GM19438 (cell line): ENCODE data around the gene MMS22L.
"Not testable (repeated sequence)": the region's sequence is repeated elsewhere in the genome, so short reads cannot be mapped to it uniquely, and the experiment has no call there.

Source experiments
- ATAC-seq: cut with Tn5 transposase; IDR thresholded peaks from one replicate; pipeline ENCODE4 v1.9.1; 2021; ENCODE audit warnings: low read depth; ENCODE audit not compliant: unreplicated experiment

The MMS22L gene

GRCh38 chr6:97231911-97232310 lies 51.1 kb downstream of the MMS22L start:
- ATAC-seq: no peak

GRCh38 chr6:97222903-97223302 lies 60.1 kb downstream of the MMS22L start:
- ATAC-seq: no peak

GRCh38 chr6:97218912-97219311 lies 64.1 kb downstream of the MMS22L start:
- no peak for ATAC-seq

- ATAC-seq: no peak
Observed at GRCh38 chr6:97215157-97215769, 67.8 kb downstream of the MMS22L start.

GRCh38 chr6:97214671-97215070 lies 68.3 kb downstream of the MMS22L start:
- no peak for ATAC-seq

GRCh38 chr6:97207383-97207782 lies 75.6 kb downstream of the MMS22L start:
- ATAC-seq: no peak

GRCh38 chr6:97205966-97206365 lies 77.0 kb downstream of the MMS22L start:
- no peak for ATAC-seq

- no peak for ATAC-seq
Observed at GRCh38 chr6:97203343-97203742, 79.7 kb downstream of the MMS22L start.

- no peak for ATAC-seq
Observed at GRCh38 chr6:97198046-97198565, 84.9 kb downstream of the MMS22L start.

GRCh38 chr6:97195117-97195516 lies 87.9 kb downstream of the MMS22L start:
- no peak for ATAC-seq

- no peak for ATAC-seq
Observed at GRCh38 chr6:97189767-97190166, 93.2 kb downstream of the MMS22L start.

- no peak for ATAC-seq
Observed at GRCh38 chr6:97187951-97188350, 95.1 kb downstream of the MMS22L start.

GRCh38 chr6:97186416-97186999 lies 96.5 kb downstream of the MMS22L start:
- ATAC-seq: peak; percentile 89

- ATAC-seq: no peak
Observed at GRCh38 chr6:97177905-97178304, 105.1 kb downstream of the MMS22L start.

GRCh38 chr6:97176468-97176867 lies 106.5 kb downstream of the MMS22L start:
- no peak for ATAC-seq

GRCh38 chr6:97175806-97176205 lies 107.2 kb downstream of the MMS22L start:
- ATAC-seq: no peak

GRCh38 chr6:97174471-97174870 lies 108.5 kb downstream of the MMS22L start:
- no peak for ATAC-seq

- ATAC-seq: no peak
Observed at GRCh38 chr6:97160280-97160679, 122.7 kb downstream of the MMS22L start.

GRCh38 chr6:97155447-97155846 lies 127.6 kb downstream of the MMS22L start:
- not testable (repeated sequence) for ATAC-seq

- no peak for ATAC-seq
Observed at GRCh38 chr6:97154015-97154414, 129.0 kb downstream of the MMS22L start.

GRCh38 chr6:97151601-97152000 lies 131.4 kb downstream of the MMS22L start:
- ATAC-seq: no peak

GRCh38 chr6:97150932-97151331 lies 132.1 kb downstream of the MMS22L start:
- ATAC-seq: no peak
